Subcutaneous adipose tissue (tissue), 4 donors: Measurements from ENCODE around the gene RAP1GAP. TPM values are rescaled to one million over a fixed set of nuclear protein-coding genes. Genes with fewer than 3 reads are reported as not detected.

ENCODE experiments used
- CTCF ChIP-seq: fragments of 450-650 bp; IDR thresholded peaks from one replicate; pipeline ENCODE4 v1.5.1; 2016; ENCODE audit warnings: low read depth, mild to moderate bottlenecking, control low read depth, antibody characterized with exemption, moderate library complexity
- total RNA-seq, 4 donors: library from RNA; depleted of rRNA; stranded (reverse); fragments of >200 nt; gene quantifications; one replicate each; pipeline ENCODE4 v1.1.0, GENCODE V29; 2016

RAP1GAP gene
- total RNA-seq, 4 donors from 2014 or later: 0.17 to 0.22 TPM; not detected in 2

GRCh38 chr1:21601278-21602048 is 67.7 kb downstream of the RAP1GAP start:
- no peak for TF ChIP-seq CTCF

- TF ChIP-seq CTCF: no peak
Measured at GRCh38 chr1:21599402-21599801, 69.8 kb downstream of the RAP1GAP start.

GRCh38 chr1:21598904-21599303 is 70.3 kb downstream of the RAP1GAP start:
- TF ChIP-seq CTCF: no peak

GRCh38 chr1:21598417-21598816 is 70.7 kb downstream of the RAP1GAP start:
- TF ChIP-seq CTCF: no peak

GRCh38 chr1:21597753-21598152 is 71.4 kb downstream of the RAP1GAP start:
- no peak for TF ChIP-seq CTCF

GRCh38 chr1:21596628-21597027 is 72.5 kb downstream of the RAP1GAP start:
- TF ChIP-seq CTCF: no peak

GRCh38 chr1:21596174-21596573 is 73.0 kb downstream of the RAP1GAP start:
- no peak for TF ChIP-seq CTCF
